HUES64 (cell line): ENCODE results near the gene KDM4B.
A peak's percentile ranks its signal among the peaks of the same experiment; 100 is the strongest.

Experiments
- H3K27ac ChIP-seq: 2 replicates; pipeline ENCODE4 v1.7.0; 2013; ENCODE audit warnings: low read depth, low read length, inconsistent platforms
- H3K27me3 ChIP-seq: 2 replicates; pipeline ENCODE4 v1.6.1; 2013; ENCODE audit warnings: mild to moderate bottlenecking, low read length; ENCODE audit not compliant: insufficient read depth
- H3K36me3 ChIP-seq: 2 replicates; pipeline ENCODE4 v1.6.1; 2013; ENCODE audit warnings: mild to moderate bottlenecking, low read length; ENCODE audit not compliant: insufficient read depth
- H3K4me1 ChIP-seq: 2 replicates; pipeline ENCODE4 v1.6.1; 2013; ENCODE audit warnings: mild to moderate bottlenecking, low read length, moderate library complexity; ENCODE audit not compliant: insufficient read depth
- H3K4me3 ChIP-seq: 2 replicates; pipeline ENCODE4 v1.5.1; 2013; ENCODE audit warnings: mild to moderate bottlenecking, low read length, moderate library complexity
- H3K9ac ChIP-seq: 2 replicates; pipeline ENCODE4 v1.6.1; 2013; ENCODE audit warnings: mild to moderate bottlenecking, low read depth, low read length
- H3K9me3 ChIP-seq: 2 replicates; pipeline ENCODE4 v1.6.1; 2013; ENCODE audit warnings: low read depth, low read length; ENCODE audit not compliant: insufficient read depth
- WGBS: fragments of 150-250, 120-280 bp; methylation state at CpG from one replicate; pipeline ENCODE4 v1.1.7; 2013; ENCODE audit warnings: missing lambda C conversion rate; 5-methylcytosine and 5-hydroxymethylcytosine counted together

KDM4B gene

GRCh38 chr19:5106191-5106726 lies 137.3 kb downstream of the KDM4B start:
- Histone ChIP-seq H3K9me3 (no peaks in the 10 kb centered on the region), H3K4me3 (no peak overlapping the region), H3K9ac (no peak overlapping the region), H3K4me1 (peaks cover 3% of the 10 kb centered on the region; the same call in 1 of the 2 replicates), H3K36me3 (peaks cover 5% of the 10 kb centered on the region; the same call in 1 of the 2 replicates), H3K27me3 (no peaks in the 10 kb centered on the region), H3K27ac (no peak overlapping the region)
- WGBS: 94% methylated on average over 23 of the region's 23 CpGs

GRCh38 chr19:5106971-5107370 lies 138.1 kb downstream of the KDM4B start:
- Histone ChIP-seq H3K4me1 (peaks cover 3% of the 10 kb centered on the region; the same call in 1 of the 2 replicates), H3K9ac (no peak overlapping the region), H3K36me3 (peaks cover 5% of the 10 kb centered on the region; the same call in 1 of the 2 replicates), H3K9me3 (no peaks in the 10 kb centered on the region), H3K27ac (no peak overlapping the region), H3K27me3 (no peaks in the 10 kb centered on the region), H3K4me3 (no peak overlapping the region)
- 90% methylated on average over 19 of the region's 19 CpGs for WGBS

GRCh38 chr19:5107432-5108122 lies 138.7 kb downstream of the KDM4B start:
- H3K9ac ChIP-seq: no peak overlapping the region
- no peak overlapping the region for H3K4me3 ChIP-seq
- H3K9me3 ChIP-seq: no peaks in the 10 kb centered on the region
- H3K36me3 ChIP-seq: peaks cover 5% of the 10 kb centered on the region; the same call in 1 of the 2 replicates
- H3K27ac ChIP-seq: no peak overlapping the region
- no peaks in the 10 kb centered on the region for H3K27me3 ChIP-seq
- WGBS: 82% methylated on average over 21 of the region's 21 CpGs
- peaks cover 8% of the 10 kb centered on the region for H3K4me1 ChIP-seq

GRCh38 chr19:5108123-5108596 lies 139.2 kb downstream of the KDM4B start:
- Histone ChIP-seq H3K36me3 (peaks cover 5% of the 10 kb centered on the region; the same call in 1 of the 2 replicates), H3K9me3 (no peaks in the 10 kb centered on the region), H3K4me3 (no peak overlapping the region), H3K27ac (no peak overlapping the region), H3K27me3 (no peaks in the 10 kb centered on the region), H3K9ac (no peak overlapping the region), H3K4me1 (peaks cover 11% of the 10 kb centered on the region)
- WGBS: 83% methylated on average over 12 of the region's 12 CpGs

- Histone ChIP-seq H3K9me3 (no peaks in the 10 kb centered on the region), H3K27ac (no peak overlapping the region), H3K4me3 (no peak overlapping the region), H3K4me1 (peaks cover 11% of the 10 kb centered on the region), H3K27me3 (no peaks in the 10 kb centered on the region), H3K36me3 (peaks cover 5% of the 10 kb centered on the region; the same call in 1 of the 2 replicates), H3K9ac (no peak overlapping the region)
- 94% methylated on average over 13 of the region's 13 CpGs for whole genome bisulfite sequencing
These were observed 140.0 kb downstream of the KDM4B start for GRCh38 chr19:5108866-5109265.

- Histone ChIP-seq H3K27ac (no peak overlapping the region), H3K4me1 (peaks cover 11% of the 10 kb centered on the region), H3K9me3 (no peaks in the 10 kb centered on the region), H3K4me3 (no peak overlapping the region), H3K9ac (no peak overlapping the region), H3K27me3 (no peaks in the 10 kb centered on the region), H3K36me3 (peaks cover 5% of the 10 kb centered on the region; the same call in 1 of the 2 replicates)
- WGBS: 56% methylated on average over 17 of the region's 17 CpGs
These were observed 140.6 kb downstream of the KDM4B start for GRCh38 chr19:5109560-5109959.

GRCh38 chr19:5110546-5110945 lies 141.6 kb downstream of the KDM4B start:
- H3K36me3 ChIP-seq: peaks cover 5% of the 10 kb centered on the region; the same call in 1 of the 2 replicates
- WGBS: 94% methylated on average over 27 of the region's 27 CpGs
- no peak overlapping the region for H3K9ac ChIP-seq
- no peaks in the 10 kb centered on the region for H3K9me3 ChIP-seq
- H3K4me1 ChIP-seq: peaks cover 16% of the 10 kb centered on the region
- no peak overlapping the region for H3K4me3 ChIP-seq
- H3K27me3 ChIP-seq: no peaks in the 10 kb centered on the region
- no peak overlapping the region for H3K27ac ChIP-seq

- WGBS: 91% methylated on average over 21 of the region's 21 CpGs
- Histone ChIP-seq H3K27me3 (no peaks in the 10 kb centered on the region), H3K4me3 (no peak overlapping the region), H3K4me1 (peaks cover 16% of the 10 kb centered on the region), H3K27ac (no peak overlapping the region), H3K9me3 (no peaks in the 10 kb centered on the region), H3K9ac (no peak overlapping the region), H3K36me3 (peaks cover 2% of the 10 kb centered on the region; the same call in 1 of the 2 replicates)
These were observed 142.1 kb downstream of the KDM4B start for GRCh38 chr19:5111051-5111450.

- no peak overlapping the region for H3K4me3 ChIP-seq
- no peaks in the 10 kb centered on the region for H3K36me3 ChIP-seq
- H3K27me3 ChIP-seq: no peaks in the 10 kb centered on the region
- 73% methylated on average over 6 of the region's 6 CpGs for WGBS
- 0 out of 2 replicates have a peak overlapping the region, but pooled peaks have one; percentile 12 for H3K9ac ChIP-seq
- peaks cover 16% of the 10 kb centered on the region for H3K4me1 ChIP-seq
- no peaks in the 10 kb centered on the region for H3K9me3 ChIP-seq
- H3K27ac ChIP-seq: no peak overlapping the region
These were observed 143.3 kb downstream of the KDM4B start for GRCh38 chr19:5112175-5112574.

GRCh38 chr19:5112681-5113575 lies 144.0 kb downstream of the KDM4B start:
- Histone ChIP-seq H3K9ac (0 out of 2 replicates have a peak overlapping the region, but pooled peaks have one; percentile 12), H3K4me3 (no peak overlapping the region), H3K36me3 (no peaks in the 10 kb centered on the region), H3K9me3 (no peaks in the 10 kb centered on the region), H3K27me3 (no peaks in the 10 kb centered on the region), H3K4me1 (peaks cover 16% of the 10 kb centered on the region), H3K27ac (peak overlapping the region; percentile 80)
- WGBS: 31% methylated on average over 27 of the region's 27 CpGs
